ENCODE data around the gene TAF12. TPM values are rescaled to one million over a fixed set of nuclear protein-coding genes. Genes with fewer than 3 reads are reported as not detected.

Gene TAF12
- total RNA-seq, 4 donors from 2014 or later: 33.5 to 81.6 (median 65.0) TPM

DNA sequence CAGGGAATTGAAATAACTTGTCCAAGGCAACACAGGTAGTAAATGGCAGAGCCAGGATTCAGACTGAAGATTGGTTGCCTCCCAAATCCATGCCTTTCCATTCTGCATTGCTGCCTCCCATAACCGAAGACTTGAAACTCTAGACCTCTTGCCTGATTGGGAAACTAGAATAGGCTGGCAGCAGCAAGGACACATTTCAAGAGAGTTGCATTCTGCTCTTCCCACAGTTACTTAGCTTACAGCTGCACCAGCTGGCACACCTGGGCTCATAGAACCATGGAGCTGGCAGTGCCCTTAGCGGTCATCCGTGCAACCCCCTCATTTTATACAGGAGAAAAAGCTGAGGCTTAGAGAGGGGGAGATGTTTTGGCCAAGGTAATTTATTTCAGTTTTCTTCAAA, 82.0 kb downstream of the TAF12 start:
- peak; percentile 84 to 96 for ATAC-seq
- peaks cover 3 to 97% of the 10 kb centered on the region in 2 donors for H3K36me3 ChIP-seq
- peak overlapping the region in 2 of 4 donors; percentile 17 to 19 for H3K27ac ChIP-seq
- peaks cover 7 to 22% of the 10 kb centered on the region in 2 donors for H3K4me1 ChIP-seq
- no peaks in the 10 kb centered on the region for H3K27me3 ChIP-seq
- intact Hi-C loops (cut with DNase I; ENCODE audit: low total_unique reads) (no loop called here), in situ Hi-C loops (cut with MboI; ENCODE audit: low sequenced_read_pairs in 4 of 4) (no loop called here)
- no peak overlapping the region for H3K4me3 ChIP-seq
- H3K9me3 ChIP-seq: no peaks in the 10 kb centered on the region
- TF ChIP-seq CTCF (IDR thresholded peaks at IDR 0.05 in 4 of 5, conservative IDR thresholded peaks at IDR 0.05 in 1 of 5) (no peak), POLR2A (IDR thresholded peaks at IDR 0.05) (no peak)
- DNase-seq: peak; percentile 10 to 59

Other genes with a start within 250 kb of the TAF12 start
- gene RCC1, start 137.0 kb downstream of the TAF12 start, total RNA-seq: 10 to 100 TPM in 2 of 4 donors, 1 to 10 TPM in 2; 6.1 to 24.5 (median 13.7) TPM
- 10 to 100 TPM in 3 of 4 donors, 1 to 10 TPM in 1; 5.3 to 19.7 (median 12.0) TPM for gene TRNAU1AP, start 90.0 kb downstream of the TAF12 start, total RNA-seq
- gene RAB42, start 50.8 kb downstream of the TAF12 start, total RNA-seq: under 1 TPM in 2 of 4 donors, not detected in 2; 0.62 to 0.87 TPM
- gene RNU11, start 5.5 kb upstream of the TAF12 start, total RNA-seq: not detected
- 10 to 100 TPM in 2 of 4 donors, 1 to 10 TPM in 2; 6.2 to 12.0 (median 9.2) TPM for gene GMEB1, start 25.7 kb upstream of the TAF12 start, total RNA-seq
- gene YTHDF2, start 93.9 kb upstream of the TAF12 start, total RNA-seq: 10 to 100 TPM; 35.6 to 50.6 (median 47.0) TPM
- gene OPRD1, start 169.1 kb upstream of the TAF12 start, total RNA-seq: under 1 TPM in 3 of 4 donors, not detected in 1; 0.15 to 0.24 (median 0.24) TPM

All from gastrocnemius medialis (tissue), 4 donors.